ENCODE results near the gene SLCO2B1. TPM values are rescaled to one million over a fixed set of nuclear protein-coding genes. Genes with fewer than 3 reads are reported as not detected.

The SLCO2B1 gene
- total RNA-seq, 1 donor from 2014 or later = 0.23 TPM

DNA sequence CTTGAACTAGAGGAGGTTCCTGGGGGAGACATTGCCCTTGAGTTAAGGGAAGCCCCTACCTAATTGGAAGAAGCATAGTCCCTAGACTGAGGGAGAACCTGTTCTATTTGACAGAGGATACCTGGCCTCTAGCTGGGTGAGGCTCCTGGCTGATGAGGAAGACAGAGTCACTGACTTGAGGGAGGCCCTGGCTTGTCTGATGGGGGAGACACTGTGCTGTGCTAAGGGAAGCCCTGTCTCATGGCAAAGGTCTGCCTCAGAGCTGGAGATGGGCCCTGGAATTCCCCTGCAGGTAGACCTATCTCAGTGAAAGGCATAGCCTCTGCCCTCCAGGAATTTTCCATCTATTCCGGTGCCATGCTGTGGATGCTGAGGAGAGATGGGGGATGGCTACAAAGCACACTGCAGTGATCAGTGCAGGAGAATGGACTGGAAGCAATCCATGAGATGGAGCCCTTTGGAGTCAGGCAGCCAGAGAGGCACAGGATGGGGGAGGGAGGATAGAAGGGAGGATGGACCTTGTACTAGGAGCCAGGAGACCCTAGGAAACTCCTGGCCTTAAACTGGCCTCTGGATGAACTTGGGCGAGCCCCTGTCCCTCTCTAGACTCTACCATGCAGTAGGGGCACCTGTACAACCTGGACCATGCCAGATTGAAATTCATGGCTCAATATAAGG lies 39.9 kb downstream of the SLCO2B1 start:
- no peak overlapping the region for H3K4me3 ChIP-seq (ENCODE audit: low read depth, low read length)
- DNase-seq (ENCODE audit: low read depth) = no peak
- TF ChIP-seq, protein P1, sequence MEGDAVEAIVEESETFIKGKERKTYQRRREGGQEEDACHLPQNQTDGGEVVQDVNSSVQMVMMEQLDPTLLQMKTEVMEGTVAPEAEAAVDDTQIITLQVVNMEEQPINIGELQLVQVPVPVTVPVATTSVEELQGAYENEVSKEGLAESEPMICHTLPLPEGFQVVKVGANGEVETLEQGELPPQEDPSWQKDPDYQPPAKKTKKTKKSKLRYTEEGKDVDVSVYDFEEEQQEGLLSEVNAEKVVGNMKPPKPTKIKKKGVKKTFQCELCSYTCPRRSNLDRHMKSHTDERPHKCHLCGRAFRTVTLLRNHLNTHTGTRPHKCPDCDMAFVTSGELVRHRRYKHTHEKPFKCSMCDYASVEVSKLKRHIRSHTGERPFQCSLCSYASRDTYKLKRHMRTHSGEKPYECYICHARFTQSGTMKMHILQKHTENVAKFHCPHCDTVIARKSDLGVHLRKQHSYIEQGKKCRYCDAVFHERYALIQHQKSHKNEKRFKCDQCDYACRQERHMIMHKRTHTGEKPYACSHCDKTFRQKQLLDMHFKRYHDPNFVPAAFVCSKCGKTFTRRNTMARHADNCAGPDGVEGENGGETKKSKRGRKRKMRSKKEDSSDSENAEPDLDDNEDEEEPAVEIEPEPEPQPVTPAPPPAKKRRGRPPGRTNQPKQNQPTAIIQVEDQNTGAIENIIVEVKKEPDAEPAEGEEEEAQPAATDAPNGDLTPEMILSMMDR (conservative IDR thresholded peaks at IDR 0.05; ENCODE audit: low read depth, low read length) = no peak

DNA sequence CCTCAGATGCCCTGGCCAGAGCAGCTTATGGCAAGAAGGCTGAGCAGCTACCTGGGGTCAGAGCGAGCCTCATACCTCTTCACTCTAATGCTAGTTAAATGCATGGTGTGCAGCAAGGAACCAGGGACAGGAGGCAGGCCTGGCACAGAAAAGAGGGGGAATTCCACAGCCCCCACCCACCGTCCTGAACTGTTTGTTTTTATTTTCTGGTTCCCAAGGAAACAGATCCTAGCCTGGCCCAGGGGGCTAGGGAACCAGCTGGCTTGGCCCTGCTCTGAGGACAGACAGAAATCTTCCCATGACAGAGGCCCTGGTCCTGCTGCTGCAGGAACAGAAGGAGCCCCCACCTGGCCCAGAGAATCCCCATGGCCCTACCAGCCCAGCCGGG lies 40.4 kb downstream of the SLCO2B1 start:
- DNase-seq (ENCODE audit: low read depth) = no peak
- H3K4me3 ChIP-seq (ENCODE audit: low read depth, low read length) = no peak overlapping the region
- TF ChIP-seq, protein P1 (conservative IDR thresholded peaks at IDR 0.05; ENCODE audit: low read depth, low read length) = no peak

DNA sequence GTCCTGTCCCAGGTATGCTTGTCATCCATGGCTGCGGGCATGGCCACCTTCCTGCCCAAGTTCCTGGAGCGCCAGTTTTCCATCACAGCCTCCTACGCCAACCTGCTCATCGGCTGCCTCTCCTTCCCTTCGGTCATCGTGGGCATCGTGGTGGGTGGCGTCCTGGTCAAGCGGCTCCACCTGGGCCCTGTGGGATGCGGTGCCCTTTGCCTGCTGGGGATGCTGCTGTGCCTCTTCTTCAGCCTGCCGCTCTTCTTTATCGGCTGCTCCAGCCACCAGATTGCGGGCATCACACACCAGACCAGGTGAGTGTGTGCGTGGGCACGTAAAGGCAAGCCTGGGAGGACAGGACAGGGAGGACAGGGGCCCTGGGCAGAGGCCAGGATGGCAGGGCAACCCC lies 42.4 kb downstream of the SLCO2B1 start:
- no peak overlapping the region for H3K4me3 ChIP-seq (ENCODE audit: low read depth, low read length)
- DNase-seq (ENCODE audit: low read depth) = no peak
- TF ChIP-seq, protein P1 (conservative IDR thresholded peaks at IDR 0.05; ENCODE audit: low read depth, low read length) = no peak

DNA sequence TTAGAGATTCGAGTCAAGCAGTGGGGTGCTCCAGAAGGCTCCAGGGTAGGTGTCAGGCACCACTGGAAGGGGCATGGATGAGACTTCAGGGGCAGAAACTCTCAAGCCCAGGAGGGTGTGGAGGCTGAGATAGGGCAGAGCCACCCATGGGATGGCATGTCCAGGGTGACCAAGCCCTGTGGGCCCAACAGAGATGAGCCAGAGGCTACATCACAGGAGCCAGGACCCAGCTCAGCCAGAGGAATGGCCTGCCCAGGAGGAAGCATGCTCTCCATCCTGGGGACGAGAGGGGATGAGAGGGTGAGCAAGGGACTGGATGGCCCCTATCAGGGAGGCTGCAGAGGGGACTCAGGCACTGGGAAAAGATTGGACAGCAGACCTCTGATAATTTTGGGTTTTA lies 42.8 kb downstream of the SLCO2B1 start:
- H3K4me3 ChIP-seq (ENCODE audit: low read depth, low read length) = no peak overlapping the region
- DNase-seq (ENCODE audit: low read depth) = no peak

DNA sequence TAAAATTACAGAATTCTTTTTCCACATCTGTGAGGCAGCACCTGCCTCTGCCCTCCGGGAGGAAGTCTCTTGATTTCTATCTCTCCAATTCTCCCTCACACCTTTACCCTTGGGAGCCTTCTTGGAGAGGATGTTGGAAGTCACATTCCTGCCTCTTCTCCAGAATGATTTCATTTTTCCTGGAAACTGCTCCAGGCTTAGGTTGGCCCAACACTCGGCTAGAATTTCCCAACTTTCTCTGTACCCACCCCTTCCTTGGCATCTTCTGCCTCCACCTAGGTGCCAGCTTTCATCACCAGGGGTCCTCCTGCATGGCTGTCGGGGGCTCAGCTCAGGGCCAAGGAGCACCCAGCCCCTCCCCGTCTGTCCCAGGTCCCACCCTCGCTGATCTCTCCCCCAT lies 43.2 kb downstream of the SLCO2B1 start:
- no peak overlapping the region for H3K4me3 ChIP-seq (ENCODE audit: low read depth, low read length)
- TF ChIP-seq, protein P1 (conservative IDR thresholded peaks at IDR 0.05; ENCODE audit: low read depth, low read length) = no peak
- no peak for DNase-seq (ENCODE audit: low read depth)

More for the DNA sequence above, 42.8 kb downstream of the SLCO2B1 start:
- TF ChIP-seq, protein P1 (conservative IDR thresholded peaks at IDR 0.05; ENCODE audit: low read depth, low read length) = no peak

DNA sequence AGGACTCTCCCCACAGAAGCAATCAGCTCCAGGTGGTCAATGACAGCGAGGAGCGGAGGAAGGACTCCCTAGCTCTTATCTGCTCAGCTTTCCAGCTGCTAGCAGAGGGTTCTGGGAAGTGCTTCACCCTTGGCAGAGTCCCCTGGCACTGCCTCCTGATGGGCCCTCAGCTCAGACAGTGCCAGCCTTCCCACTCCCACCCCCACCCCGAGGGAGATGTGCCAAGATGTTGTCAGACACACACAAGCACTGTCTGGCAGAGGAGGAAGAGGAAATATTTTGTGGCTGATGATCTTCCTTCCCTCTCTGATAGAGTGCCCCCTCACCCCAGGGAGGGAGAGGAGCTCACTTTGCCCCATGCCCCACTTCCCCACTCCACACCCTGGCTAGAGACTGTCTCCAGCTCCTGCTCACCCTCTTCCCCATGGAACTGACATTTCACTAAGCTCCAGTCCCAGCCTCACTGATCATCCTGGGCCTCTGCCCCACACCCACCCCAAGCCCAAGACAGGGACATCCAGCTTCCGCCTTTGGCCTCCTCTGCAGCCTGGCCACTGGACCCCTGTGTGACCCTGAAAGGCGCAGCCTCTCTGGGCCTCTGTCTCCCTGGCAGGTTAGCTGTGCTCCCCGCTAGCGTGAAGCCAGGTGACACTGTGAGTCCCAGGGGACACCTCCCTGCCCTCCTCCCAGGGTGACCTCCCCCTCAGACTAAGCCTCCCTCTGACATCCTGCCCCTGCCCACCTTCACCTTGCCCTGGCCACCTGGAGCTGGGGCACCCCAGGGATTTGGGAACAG lies 44.5 kb downstream of the SLCO2B1 start:
- no peak for DNase-seq (ENCODE audit: low read depth)
- TF ChIP-seq, protein P1 (conservative IDR thresholded peaks at IDR 0.05; ENCODE audit: low read depth, low read length) = no peak
- no peak overlapping the region for H3K4me3 ChIP-seq (ENCODE audit: low read depth, low read length)
